NCI-H524 (cell line): ENCODE data around the gene ZYX.

Source experiments
- DNase-seq, 2 experiments: peaks; one replicate each; lab custom pipeline; 2025; lab: John Stamatoyannopoulos, UW

The ZYX gene

GRCh38 chr7:143362131-143363015 is 18.8 kb upstream of the ZYX start, which contains the start of gene FAM131B:
Gene FAM131B (minus strand): TSS chr7:143362713. CDS start chr7:143362603, 110 bp downstream.
- DNase-seq = peak in 1 of 2 experiments; percentile 39

- no peak for DNase-seq
These were observed 17.9 kb upstream of the ZYX start for GRCh38 chr7:143363016-143363937.

GRCh38 chr7:143367972-143368371 is 13.2 kb upstream of the ZYX start:
- no peak for DNase-seq

- DNase-seq = no peak
These were observed 12.8 kb upstream of the ZYX start for GRCh38 chr7:143368387-143368786.

GRCh38 chr7:143369678-143370651 is 11.2 kb upstream of the ZYX start:
- no peak for DNase-seq

- no peak for DNase-seq
These were observed 9.1 kb upstream of the ZYX start for GRCh38 chr7:143372070-143372469.

GRCh38 chr7:143373255-143373794 is 7.8 kb upstream of the ZYX start:
- no peak for DNase-seq

- no peak for DNase-seq
These were observed 6.6 kb upstream of the ZYX start for GRCh38 chr7:143374561-143374960.

GRCh38 chr7:143375298-143376034 is 5.7 kb upstream of the ZYX start:
- DNase-seq = peak in 1 of 2 experiments; percentile 7

GRCh38 chr7:143376396-143376795 is 4.7 kb upstream of the ZYX start:
- no peak for DNase-seq

GRCh38 chr7:143379611-143380259 is 1.4 kb upstream of the ZYX start:
- no peak for DNase-seq

GRCh38 chr7:143380260-143380645 is 892 bp upstream of the ZYX start:
- DNase-seq = peak; percentile 40 to 68

- peak in 1 of 2 experiments; percentile 55 for DNase-seq
These were observed 431 bp downstream of the ZYX start for GRCh38 chr7:143381427-143382125.

GRCh38 chr7:143382126-143382790 is 1.1 kb downstream of the ZYX start:
- DNase-seq = no peak

- DNase-seq = no peak
These were observed 1.9 kb downstream of the ZYX start for GRCh38 chr7:143382791-143383641.

GRCh38 chr7:143383642-143383957 is 2.5 kb downstream of the ZYX start:
- DNase-seq = no peak

- DNase-seq = no peak
These were observed 3.0 kb downstream of the ZYX start for GRCh38 chr7:143384148-143384547.
